ENCODE measurements around the gene C19orf18. TPM values are rescaled to one million over a fixed set of nuclear protein-coding genes. Genes with fewer than 3 reads are reported as not detected.
"Not testable (repeated sequence)": the region's sequence is repeated elsewhere in the genome, so short reads cannot be mapped to it uniquely, and the experiment has no call there.

The C19orf18 gene
- total RNA-seq, 1 donor from 2014 or later: 1.0 TPM

- no peak for TF ChIP-seq CTCF (IDR thresholded peaks at IDR 0.05)
- Histone ChIP-seq H3K36me3 (peaks cover 10% of the 10 kb centered on the region), H3K9me3 (peaks cover 78% of the 10 kb centered on the region), H3K4me3 (no peak overlapping the region), H3K27me3 (ENCODE audit: low read depth) (no peaks in the 10 kb centered on the region), H3K4me1 (no peaks in the 10 kb centered on the region), H3K27ac (no peak overlapping the region)
- DNase-seq (no peak), ATAC-seq (no peak)
- intact Hi-C loops (cut with DNase I): no loop called here
Observed at GRCh38 chr19:58010507-58010906, 36.2 kb upstream of the C19orf18 start.

- ATAC-seq: peak; percentile 77 to 82
- H3K36me3 ChIP-seq: peaks cover 10% of the 10 kb centered on the region
Observed at GRCh38 chr19:58009666-58010301, 35.5 kb upstream of the C19orf18 start.

GRCh38 chr19:58009301-58009665, 34.9 kb upstream of the C19orf18 start:
- Histone ChIP-seq H3K27me3 (ENCODE audit: low read depth) (no peaks in the 10 kb centered on the region), H3K4me3 (peak overlapping the region; percentile 30), H3K27ac (no peak overlapping the region), H3K9me3 (peaks cover 90% of the 10 kb centered on the region), H3K36me3 (peaks cover 10% of the 10 kb centered on the region), H3K4me1 (no peaks in the 10 kb centered on the region)
- no peak for TF ChIP-seq CTCF (IDR thresholded peaks at IDR 0.05)
- ATAC-seq: no peak
- intact Hi-C loops (cut with DNase I): no loop called here
- no peak for DNase-seq

More at GRCh38 chr19:58009666-58010301, 35.5 kb upstream of the C19orf18 start:
- Histone ChIP-seq H3K27me3 (ENCODE audit: low read depth) (no peaks in the 10 kb centered on the region), H3K4me1 (no peaks in the 10 kb centered on the region), H3K9me3 (peaks cover 85% of the 10 kb centered on the region), H3K27ac (no peak overlapping the region), H3K4me3 (peak overlapping the region; percentile 30)
- TF ChIP-seq CTCF (IDR thresholded peaks at IDR 0.05): no peak
- intact Hi-C loops (cut with DNase I): no loop called here
- DNase-seq: peak; percentile 66

- H3K4me3 ChIP-seq; DNase-seq; ATAC-seq; intact Hi-C loops (cut with DNase I); H3K27ac ChIP-seq; H3K27me3 ChIP-seq (ENCODE audit: low read depth); H3K4me1 ChIP-seq: not testable (repeated sequence)
- peaks cover 94% of the 10 kb centered on the region for H3K9me3 ChIP-seq
- H3K36me3 ChIP-seq: peaks cover 10% of the 10 kb centered on the region
Observed at GRCh38 chr19:58008877-58009276, 34.5 kb upstream of the C19orf18 start.

GRCh38 chr19:58007285-58007684, 33.0 kb upstream of the C19orf18 start:
- intact Hi-C loops (cut with DNase I): no loop called here
- peaks cover 10% of the 10 kb centered on the region for H3K36me3 ChIP-seq
- DNase-seq (no peak), ATAC-seq (no peak)
- H3K27ac ChIP-seq: no peak overlapping the region
- H3K4me3 ChIP-seq: no peak overlapping the region
- no peak for TF ChIP-seq CTCF (IDR thresholded peaks at IDR 0.05)
- peaks cover 89% of the 10 kb centered on the region for H3K9me3 ChIP-seq
- H3K27me3 ChIP-seq (ENCODE audit: low read depth): no peaks in the 10 kb centered on the region
- H3K4me1 ChIP-seq: peaks cover 9% of the 10 kb centered on the region

- DNase-seq (no peak), ATAC-seq (peak; percentile 4 to 20)
- no peak for TF ChIP-seq CTCF (IDR thresholded peaks at IDR 0.05)
- Histone ChIP-seq H3K4me1 (peaks cover 19% of the 10 kb centered on the region), H3K27ac (peak overlapping the region; percentile 95), H3K9me3 (peaks cover 71% of the 10 kb centered on the region), H3K4me3 (peak overlapping the region; percentile 84), H3K36me3 (peaks cover 35% of the 10 kb centered on the region), H3K27me3 (ENCODE audit: low read depth) (no peaks in the 10 kb centered on the region)
- intact Hi-C loops (cut with DNase I): no loop called here
Observed at GRCh38 chr19:58003174-58003828, 29.0 kb upstream of the C19orf18 start.
